HepG2 (cell line): Measurements from ENCODE around the gene IRAK2. TPM values are rescaled to one million over a fixed set of nuclear protein-coding genes. Genes with fewer than 3 reads are reported as not detected.

Experiments
- ATAC-seq: fragments of 200-7000 bp; cut with Tn5 transposase; 3 replicates; pipeline ENCODE4 v1.9.1; 2020; ENCODE audit warnings: mild to moderate bottlenecking, moderate library complexity
- BruUV-seq: library from RNA; stranded (reverse); fragments of 400-500 nt; replicated peaks from 2 replicates; lab custom pipeline; 2021; lab: Mats Ljungman, UMichigan
- CTCF ChIA-PET: fragments of 300-600 bp; formaldehyde crosslinking; extraction: SDS; loops from one replicate; lab custom pipeline; 2021; ENCODE audit warnings: low total read pairs, inconsistent platforms, low intra/inter-chr PET ratio; lab: Yijun Ruan, JAX
- POLR2A ChIA-PET: fragments of 350-600 bp; sonication (Branson Sonifier 250); formaldehyde crosslinking; loops from one replicate; lab custom pipeline; 2020; ENCODE audit warnings: antibody characterized with exemption, inconsistent platforms; lab: Yijun Ruan, JAX
- DNase-seq: peaks from one replicate; pipeline ENCODE4 v3.0.0-alpha.2; 2015; ENCODE audit warnings: low spot score
- FAIRE-seq: peaks from 3 replicates; lab custom pipeline; 2011; peaks lifted over from hg19 to GRCh38; lab: Jason Lieb, UNC
- H2AFZ ChIP-seq: one replicate; pipeline ENCODE4 v1.6.1; 2011; ENCODE audit warnings: low read length, inconsistent platforms
- H3K27ac ChIP-seq: fragments of 300-600 bp; 3 replicates; pipeline ENCODE4 v1.8.0; 2011; ENCODE audit warnings: mixed run types, mild to moderate bottlenecking, mixed read lengths, low read length, inconsistent platforms; ENCODE audit not compliant: insufficient read depth; ENCODE audit errors: extremely low read length
- H3K27me3 ChIP-seq, 2 experiments: fragments of 200-600 bp in 1 of 2; 2 replicates in 1 of 2; 3 replicates in 1 of 2; pipeline versions ENCODE4 v1.6.0 to v1.8.0; 2011; ENCODE audit warnings: low read length in 2 of 2, mild to moderate bottlenecking in 2 of 2, moderate library complexity in 2 of 2, inconsistent platforms in 1 of 2; ENCODE audit not compliant: insufficient read depth in 2 of 2, control insufficient read depth in 1 of 2
- H3K36me3 ChIP-seq, 2 experiments: fragments of 200-600 bp in 1 of 2; replicated peaks in 1 of 2; 2 replicates in 1 of 2; 3 replicates in 1 of 2; pipeline versions ENCODE4 v1.5.1 to v1.8.0; 2011; ENCODE audit warnings: low read length in 2 of 2, inconsistent platforms in 1 of 2; ENCODE audit not compliant: insufficient read depth in 2 of 2, control insufficient read depth in 1 of 2
- H3K4me1 ChIP-seq: 2 replicates; pipeline ENCODE4 v1.5.1; 2012; ENCODE audit warnings: low read length, inconsistent platforms; ENCODE audit not compliant: insufficient read depth
- H3K4me2 ChIP-seq: 2 replicates; pipeline ENCODE4 v1.6.0; 2011; ENCODE audit warnings: low read depth, low read length, inconsistent platforms
- H3K4me3 ChIP-seq, 3 experiments: fragments of 200-600 bp in 1 of 3; sonication (generic), shearing (Covaris generic) in 1 of 3; replicated peaks in 1 of 3; 2 replicates each; pipeline ENCODE4 v1.5.1; 2011 to 2016; ENCODE audit warnings: low read length in 3 of 3, inconsistent platforms in 2 of 3, low read depth in 2 of 3, mild to moderate bottlenecking in 2 of 3, control low read depth in 1 of 3, mixed read lengths in 1 of 3; ENCODE audit not compliant: insufficient read depth in 1 of 3
- H3K79me2 ChIP-seq: one replicate; pipeline ENCODE4 v1.6.1; 2011; ENCODE audit warnings: low read length, inconsistent platforms; ENCODE audit not compliant: insufficient read depth
- H3K9ac ChIP-seq: 2 replicates; pipeline ENCODE4 v1.6.0; 2011; ENCODE audit warnings: mild to moderate bottlenecking, low read depth, low read length, inconsistent platforms; ENCODE audit not compliant: insufficient read depth
- H3K9me3 ChIP-seq: 2 replicates; pipeline ENCODE4 v1.5.1; 2012; ENCODE audit warnings: mild to moderate bottlenecking, low read length
- H4K20me1 ChIP-seq: 2 replicates; pipeline ENCODE4 v1.6.0; 2011; ENCODE audit warnings: inconsistent platforms, mild to moderate bottlenecking, low read length, moderate library complexity; ENCODE audit not compliant: insufficient read depth
- CREB1 ChIP-seq, 2 experiments: fragments of 450-650 bp in 1 of 2; IDR thresholded peaks; 2 replicates each; pipeline ENCODE4 v1.6.1; 2016 to 2017; ENCODE audit warnings: control low read depth in 1 of 2, mild to moderate bottlenecking in 1 of 2, missing compliant biosample characterization in 1 of 2, missing genetic modification characterization in 1 of 2
- GATA4 ChIP-seq: sonication (generic); IDR thresholded peaks from 2 replicates; pipeline ENCODE4 v1.6.1; 2016; ENCODE audit warnings: antibody characterized with exemption, low read depth, borderline replicate concordance
- MAFG ChIP-seq: sonication (generic); formaldehyde crosslinking; IDR thresholded peaks from 2 replicates; pipeline ENCODE4 v1.5.1; 2020; ENCODE audit warnings: mild to moderate bottlenecking, missing genetic modification reagents
- NFATC3 ChIP-seq: sonication (generic); formaldehyde crosslinking; IDR thresholded peaks from 2 replicates; pipeline ENCODE4 v1.5.1; 2020; ENCODE audit warnings: mild to moderate bottlenecking, missing genetic modification reagents
- NR2F1 ChIP-seq, 2 experiments: fragments of 450-650 bp in 1 of 2; formaldehyde crosslinking in 1 of 2; IDR thresholded peaks; 2 replicates each; pipeline versions ENCODE4 v1.5.0 to v1.6.1; 2016 to 2020; ENCODE audit warnings: mild to moderate bottlenecking in 1 of 2, missing compliant biosample characterization in 1 of 2, missing genetic modification reagents in 1 of 2, moderate library complexity in 1 of 2
- PAX8 ChIP-seq: sonication (generic); formaldehyde crosslinking; IDR thresholded peaks from 2 replicates; pipeline ENCODE4 v1.8.0; 2022; ENCODE audit warnings: mild to moderate bottlenecking, missing genetic modification reagents, borderline replicate concordance
- PHF8 ChIP-seq: sonication (generic); formaldehyde crosslinking; IDR thresholded peaks from 2 replicates; pipeline ENCODE4 v1.5.0; 2020; ENCODE audit warnings: missing genetic modification reagents
- RBM22 ChIP-seq: fragments of 200-400 bp; formaldehyde crosslinking; optimal IDR thresholded peaks from 2 replicates; pipeline ENCODE3; 2017; ENCODE audit warnings: mild to moderate bottlenecking, low read length, moderate library complexity
- RFXAP ChIP-seq: sonication (generic); formaldehyde crosslinking; IDR thresholded peaks from 2 replicates; pipeline ENCODE4 v1.4.0; 2020; ENCODE audit warnings: missing genetic modification reagents, borderline replicate concordance
- SKI ChIP-seq: fragments of 450-650 bp; IDR thresholded peaks from one replicate; pipeline ENCODE4 v1.6.1; 2018; ENCODE audit warnings: mild to moderate bottlenecking; ENCODE audit not compliant: partially characterized antibody
- YY1 ChIP-seq: IDR thresholded peaks from 2 replicates; pipeline ENCODE4 v1.6.1; 2011; ENCODE audit warnings: low read length, low read depth, moderate library complexity, mild to moderate bottlenecking; ENCODE audit not compliant: insufficient read depth, insufficient replicate concordance
- ZBTB42 ChIP-seq: sonication (generic); formaldehyde crosslinking; IDR thresholded peaks from 2 replicates; pipeline ENCODE4 v1.5.0; 2020; ENCODE audit warnings: mild to moderate bottlenecking, missing genetic modification reagents
- ZFP36L1 ChIP-seq: sonication (generic); formaldehyde crosslinking; IDR thresholded peaks from 2 replicates; pipeline ENCODE4 v1.8.0; 2022; ENCODE audit warnings: mild to moderate bottlenecking, missing genetic modification reagents, moderate library complexity
- ZNF124 ChIP-seq: sonication (generic); formaldehyde crosslinking; IDR thresholded peaks from 2 replicates; pipeline ENCODE4 v1.4.0; 2020; ENCODE audit warnings: missing genetic modification reagents
- ZNF225 ChIP-seq: sonication (generic); formaldehyde crosslinking; IDR thresholded peaks from 2 replicates; pipeline ENCODE4 v1.4.0; 2020; ENCODE audit warnings: mild to moderate bottlenecking, missing genetic modification reagents
- ZNF564 ChIP-seq: sonication (generic); formaldehyde crosslinking; IDR thresholded peaks from 2 replicates; pipeline ENCODE4 v1.8.1; 2023; ENCODE audit warnings: mild to moderate bottlenecking, missing genetic modification reagents
- ZNF615 ChIP-seq: sonication (generic); formaldehyde crosslinking; IDR thresholded peaks from 2 replicates; pipeline ENCODE4 v1.5.0; 2020; ENCODE audit warnings: mild to moderate bottlenecking, missing genetic modification reagents, borderline replicate concordance
- ZNF792 ChIP-seq: IDR thresholded peaks from 2 replicates; pipeline ENCODE4 v1.6.1; 2016
- WGBS: methylation state at CpG from one replicate; pipeline ENCODE4 v1.1.6; 2017; ENCODE audit warnings: low lambda C conversion rate; 5-methylcytosine and 5-hydroxymethylcytosine counted together
- in situ Hi-C: cut with HindIII; loops from 2 replicates; pipeline ENCODE4 v1.10.0; 2017; ENCODE audit warnings: low pct_unique_long_range_greater_than_20kb; ENCODE audit not compliant: extremely low pct_ligation_motif_present
- intact Hi-C: fragments of 100-400 bp; cut with micrococcal nuclease; formaldehyde crosslinking; loops from one replicate; pipeline ENCODE4 v1.10.0; 2022; ENCODE audit not compliant: unreplicated experiment
- polyA plus RNA-seq, 8 experiments: library from polyadenylated mRNA; depleted of rRNA in 3 of 8; stranded (reverse) in 7 of 8; unstranded in 1 of 8; fragments of >200 nt; fragmentation: Illumina TruSeq in 4 of 8; extraction: Trizol in 4 of 8; gene quantifications; 2 replicates each; pipeline versions ENCODE4 v1.2.1 to v1.2.3, GENCODE V29; 2011 to 2016; ENCODE audit warnings: low read depth in 4 of 8, missing spikeins in 1 of 8, mixed read lengths in 1 of 8; ENCODE audit not compliant: insufficient read depth in 1 of 8
- total RNA-seq, 5 experiments: library from RNA; depleted of rRNA; stranded (reverse); fragments of >200 nt; fragmentation: Illumina TruSeq; extraction: Trizol; gene quantifications; 2 replicates each; pipeline ENCODE4 v1.2.3, GENCODE V29; 2016; ENCODE audit warnings: low read depth in 1 of 5
- TF ChIP-seq, protein P1 (sequence below): IDR thresholded peaks from 2 replicates; pipeline ENCODE4 v1.6.1; 2016; ENCODE audit warnings: missing compliant biosample characterization, missing genetic modification reagents, borderline replicate concordance
- TF ChIP-seq, protein P2 (sequence below): IDR thresholded peaks from 2 replicates; pipeline ENCODE4 v1.6.1; 2012; ENCODE audit warnings: low read depth, low read length, improper control_type of control experiment
- TF ChIP-seq, protein P3 (sequence below): sonication (generic); formaldehyde crosslinking; IDR thresholded peaks from 2 replicates; pipeline ENCODE4 v1.5.1; 2020; ENCODE audit warnings: missing genetic modification reagents, mild to moderate bottlenecking, borderline replicate concordance
- TF ChIP-seq, protein P4 (sequence below): IDR thresholded peaks from 2 replicates; pipeline ENCODE4 v1.6.1; 2016; ENCODE audit warnings: missing genetic modification reagents, missing compliant biosample characterization

The IRAK2 gene
- total and polyA plus RNA-seq, 2 of the 13 experiments (the other 11 are each of a cell fraction or from before 2014, with no cell fraction given) = 13.1 to 23.3 TPM

DNA sequence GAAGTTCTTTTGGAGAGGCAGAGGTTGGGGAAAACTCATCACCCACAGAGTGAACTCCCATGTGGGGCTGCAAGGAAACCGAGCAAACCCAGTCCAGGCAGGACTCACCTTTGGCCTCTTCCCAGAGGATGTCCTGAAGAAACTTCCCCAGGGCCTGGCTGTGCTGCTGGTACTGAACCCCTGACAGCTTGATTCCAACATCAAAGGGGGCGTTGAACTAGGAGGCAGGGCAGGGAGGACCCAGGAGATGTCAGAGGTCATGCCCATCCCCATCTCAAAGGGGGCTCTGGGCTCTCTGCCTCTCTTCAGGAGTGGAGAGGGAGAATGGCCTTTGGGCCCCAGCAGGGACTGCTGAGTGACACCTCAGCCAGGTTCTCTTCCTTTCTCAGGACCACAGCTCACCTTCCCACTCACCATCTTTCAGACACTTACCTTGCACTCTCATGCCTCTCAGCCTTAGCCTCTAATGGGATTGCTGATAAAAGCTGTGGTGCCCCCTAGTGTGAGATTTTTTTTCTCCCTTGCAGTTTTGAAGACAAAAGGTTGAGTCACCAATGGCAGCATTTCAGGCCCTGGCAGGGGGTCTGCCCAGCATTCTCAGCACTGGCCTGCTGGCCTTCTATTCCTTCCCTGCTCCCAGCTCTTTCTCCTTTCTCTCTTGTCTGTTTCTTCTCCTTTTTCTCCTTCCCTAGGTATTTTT lies 122.0 kb downstream of the IRAK2 start:
- in situ Hi-C loops (no loop called here), intact Hi-C loops (no loop called here)
- peak; percentile 70 for DNase-seq
- H4K20me1 ChIP-seq = no peaks in the 10 kb centered on the region
- H3K27me3 ChIP-seq = no peaks in the 10 kb centered on the region
- ChIA-PET CTCF (no interaction called here), POLR2A (interaction anchor here (2.2 kb wide), 1 partner anchor 37 kb away, joined by 6 read pairs; no protein-coding TSS in a partner anchor)
- no peak overlapping the region for H3K4me2 ChIP-seq
- peak; percentile 67 for FAIRE-seq
- H3K36me3 ChIP-seq = peaks cover 15 to 36% of the 10 kb centered on the region in 2 experiments; a peak in 4 of 5 replicates
- no peaks in the 10 kb centered on the region for H3K79me2 ChIP-seq
- no peak overlapping the region for H3K9ac ChIP-seq
- no peak overlapping the region for H2AFZ ChIP-seq
- WGBS = 80% methylated on average over 1 of the region's 2 CpGs
- H3K9me3 ChIP-seq = no peaks in the 10 kb centered on the region
- BruUV-seq = no TSS peak
- H3K27ac ChIP-seq = no peak overlapping the region
- ATAC-seq = peak; percentile 49
- H3K4me3 ChIP-seq = no peak overlapping the region
- H3K4me1 ChIP-seq = peaks cover 10% of the 10 kb centered on the region
- no peak for TF ChIP-seq PHF8
- TF ChIP-seq, protein P1, sequence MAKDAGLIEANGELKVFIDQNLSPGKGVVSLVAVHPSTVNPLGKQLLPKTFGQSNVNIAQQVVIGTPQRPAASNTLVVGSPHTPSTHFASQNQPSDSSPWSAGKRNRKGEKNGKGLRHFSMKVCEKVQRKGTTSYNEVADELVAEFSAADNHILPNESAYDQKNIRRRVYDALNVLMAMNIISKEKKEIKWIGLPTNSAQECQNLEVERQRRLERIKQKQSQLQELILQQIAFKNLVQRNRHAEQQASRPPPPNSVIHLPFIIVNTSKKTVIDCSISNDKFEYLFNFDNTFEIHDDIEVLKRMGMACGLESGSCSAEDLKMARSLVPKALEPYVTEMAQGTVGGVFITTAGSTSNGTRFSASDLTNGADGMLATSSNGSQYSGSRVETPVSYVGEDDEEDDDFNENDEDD (CRISPR knock-in tag) = no peak
- TF ChIP-seq RFXAP (CRISPR knock-in tag) = no peak
- TF ChIP-seq GATA4 = no peak
- no peak for TF ChIP-seq ZNF615 (CRISPR knock-in tag)
- TF ChIP-seq ZNF792 = no peak
- no peak for TF ChIP-seq ZBTB42 (CRISPR knock-in tag)
- no peak for TF ChIP-seq ZNF564
- no peak for TF ChIP-seq PAX8 (CRISPR knock-in tag)
- TF ChIP-seq MAFG (CRISPR knock-in tag) = no peak
- no peak for TF ChIP-seq NFATC3 (CRISPR knock-in tag)
- TF ChIP-seq RBM22 = peak; percentile 40
- no peak for TF ChIP-seq CREB1 (IDR thresholded peaks at IDR 0.05)
- TF ChIP-seq CREB1 (CRISPR knock-in tag; IDR thresholded peaks at IDR 0.05) = no peak
- no peak for TF ChIP-seq NR2F1 (CRISPR knock-in tag; IDR thresholded peaks at IDR 0.05)
- no peak for TF ChIP-seq ZNF225 (CRISPR knock-in tag)
- TF ChIP-seq, protein P2, sequence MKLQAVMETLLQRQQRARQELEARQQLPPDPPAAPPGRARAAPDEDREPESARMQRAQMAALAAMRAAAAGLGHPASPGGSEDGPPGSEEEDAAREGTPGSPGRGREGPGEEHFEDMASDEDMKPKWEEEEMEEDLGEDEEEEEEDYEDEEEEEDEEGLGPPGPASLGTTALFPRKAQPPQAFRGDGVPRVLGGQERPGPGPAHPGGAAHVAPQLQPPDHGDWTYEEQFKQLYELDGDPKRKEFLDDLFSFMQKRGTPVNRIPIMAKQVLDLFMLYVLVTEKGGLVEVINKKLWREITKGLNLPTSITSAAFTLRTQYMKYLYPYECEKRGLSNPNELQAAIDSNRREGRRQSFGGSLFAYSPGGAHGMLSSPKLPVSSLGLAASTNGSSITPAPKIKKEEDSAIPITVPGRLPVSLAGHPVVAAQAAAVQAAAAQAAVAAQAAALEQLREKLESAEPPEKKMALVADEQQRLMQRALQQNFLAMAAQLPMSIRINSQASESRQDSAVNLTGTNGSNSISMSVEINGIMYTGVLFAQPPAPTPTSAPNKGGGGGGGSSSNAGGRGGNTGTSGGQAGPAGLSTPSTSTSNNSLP = no peak
- no peak for TF ChIP-seq ZNF124
- TF ChIP-seq, protein P3, sequence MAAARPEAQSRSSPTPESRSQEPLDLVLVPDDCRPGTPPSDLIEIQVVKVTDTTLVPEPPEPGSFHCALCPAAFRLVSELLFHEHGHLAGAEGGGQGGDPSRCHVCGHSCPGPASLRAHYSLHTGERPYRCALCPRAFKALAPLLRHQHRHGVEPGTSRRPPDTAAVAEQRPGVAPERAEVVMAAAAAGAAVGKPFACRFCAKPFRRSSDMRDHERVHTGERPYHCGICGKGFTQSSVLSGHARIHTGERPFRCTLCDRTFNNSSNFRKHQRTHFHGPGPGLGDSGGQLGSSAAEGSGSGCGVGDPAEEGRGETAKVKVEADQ (CRISPR knock-in tag) = no peak
- TF ChIP-seq, protein P4, sequence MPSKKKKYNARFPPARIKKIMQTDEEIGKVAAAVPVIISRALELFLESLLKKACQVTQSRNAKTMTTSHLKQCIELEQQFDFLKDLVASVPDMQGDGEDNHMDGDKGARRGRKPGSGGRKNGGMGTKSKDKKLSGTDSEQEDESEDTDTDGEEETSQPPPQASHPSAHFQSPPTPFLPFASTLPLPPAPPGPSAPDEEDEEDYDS = no peak
- no peak for TF ChIP-seq SKI
- TF ChIP-seq YY1 = no peak
- no peak for TF ChIP-seq ZFP36L1
